HCT116 (cell line): ENCODE measurements around the gene PDE7B. TPM values are rescaled to one million over a fixed set of nuclear protein-coding genes. Genes with fewer than 3 reads are reported as not detected.

ENCODE experiments used
- ATAC-seq: fragments of 200-7000 bp; cut with Tn5 transposase; 2 replicates; pipeline ENCODE4 v1.9.1; 2020; ENCODE audit warnings: mild to moderate bottlenecking, moderate library complexity
- BruUV-seq: library from RNA; stranded (reverse); fragments of 400-500 nt; replicated peaks from 2 replicates; lab custom pipeline; 2021; lab: Mats Ljungman, UMichigan
- CTCF ChIA-PET: fragments of 300-600 bp; sonication (Branson Sonifier 250); formaldehyde crosslinking; loops from one replicate; lab custom pipeline; 2021; ENCODE audit warnings: antibody characterized with exemption; lab: Charles Lee
- POLR2A ChIA-PET: fragments of 300-600, 350-600 bp; sonication (Branson Sonifier 250); formaldehyde crosslinking; loops from one replicate; lab custom pipeline; 2021; ENCODE audit warnings: antibody characterized with exemption; lab: Charles Lee
- RAD21 ChIA-PET, 2 experiments: fragments of 300-600 bp; sonication (Branson Sonifier 250); formaldehyde crosslinking; loops; one replicate each; lab custom pipeline; 2023; ENCODE audit warnings: low total read pairs in 2 of 2; ENCODE audit not compliant: uncharacterized antibody in 2 of 2, unreplicated experiment in 2 of 2, low non-redundant PET in 1 of 2; lab: Charles Lee
- DNase-seq: peaks from one replicate; pipeline ENCODE4 v3.0.0-alpha.2; 2010; ENCODE audit warnings: low read depth, low spot score
- H2AFZ ChIP-seq: fragments of 200-600 bp; shearing (Covaris generic), sonication (generic); 2 replicates; pipeline ENCODE4 v1.6.1; 2017; ENCODE audit warnings: low read depth, mixed run types, mixed read lengths, antibody characterized with exemption, low read length; ENCODE audit not compliant: poor library complexity, severe bottlenecking
- H3K27ac ChIP-seq: 2 replicates; pipeline ENCODE4 v1.5.1; 2012; ENCODE audit warnings: low read depth, low read length
- H3K27me3 ChIP-seq: fragments of 200-600 bp; sonication (generic); 2 replicates; pipeline ENCODE4 v1.6.1; 2016; ENCODE audit warnings: mixed run types, low read length, mixed read lengths; ENCODE audit not compliant: insufficient read depth
- H3K36me3 ChIP-seq, 2 experiments: fragments of 200-500 bp in 1 of 2; fragments of 200-600 bp in 1 of 2; sonication (Bioruptor generic) in 1 of 2; sonication (generic) in 1 of 2; 2 replicates each; pipeline versions ENCODE4 v1.5.1 to v1.6.1; 2014 to 2016; ENCODE audit warnings: low read length in 2 of 2, inconsistent platforms in 1 of 2, mixed read lengths in 1 of 2, mixed run types in 1 of 2; ENCODE audit not compliant: insufficient read depth in 2 of 2, control insufficient read depth in 1 of 2
- H3K4me1 ChIP-seq, 2 experiments: fragments of 200-600 bp in 1 of 2; sonication (generic) in 1 of 2; 2 replicates each; pipeline versions ENCODE4 v1.5.1 to v1.6.1; 2012 to 2017; ENCODE audit warnings: low read length in 2 of 2, inconsistent platforms in 1 of 2, mild to moderate bottlenecking in 1 of 2, mixed read lengths in 1 of 2, mixed run types in 1 of 2, moderate library complexity in 1 of 2; ENCODE audit not compliant: insufficient read depth in 2 of 2, control insufficient read depth in 1 of 2
- H3K4me2 ChIP-seq: fragments of 200-600 bp; sonication (generic); 2 replicates; pipeline ENCODE4 v1.6.1; 2017; ENCODE audit warnings: mixed run types, low read length, mixed read lengths
- H3K4me3 ChIP-seq, 2 experiments: fragments of 200-600 bp in 1 of 2; sonication (generic) in 1 of 2; replicated peaks in 1 of 2; 2 replicates each; pipeline ENCODE4 v1.5.1; 2011 to 2016; ENCODE audit warnings: low read length in 2 of 2, control low read depth in 1 of 2, low read depth in 1 of 2, mild to moderate bottlenecking in 1 of 2, mixed read lengths in 1 of 2, mixed run types in 1 of 2
- H3K79me2 ChIP-seq: fragments of 200-600 bp; sonication (generic); 2 replicates; pipeline ENCODE4 v1.6.1; 2017; ENCODE audit warnings: mild to moderate bottlenecking, mixed run types, low read length, moderate library complexity, mixed read lengths; ENCODE audit not compliant: insufficient read depth
- H3K9ac ChIP-seq: fragments of 200-600 bp; sonication (generic); 2 replicates; pipeline ENCODE4 v1.6.1; 2016; ENCODE audit warnings: low read length, mixed read lengths
- H3K9me2 ChIP-seq: fragments of 200-600 bp; sonication (generic), shearing (Covaris generic); 2 replicates; pipeline ENCODE4 v1.6.1; 2017; ENCODE audit warnings: mixed run types, mild to moderate bottlenecking, moderate library complexity; ENCODE audit not compliant: insufficient read depth
- H3K9me3 ChIP-seq, 2 experiments: fragments of 200-500 bp in 1 of 2; fragments of 200-600 bp in 1 of 2; sonication (Bioruptor generic) in 1 of 2; sonication (generic) in 1 of 2; 2 replicates each; pipeline ENCODE4 v1.6.1; 2014 to 2017; ENCODE audit warnings: low read length in 2 of 2, mixed read lengths in 2 of 2, inconsistent platforms in 1 of 2, low read depth in 1 of 2, mild to moderate bottlenecking in 1 of 2, mixed run types in 1 of 2, moderate library complexity in 1 of 2; ENCODE audit not compliant: control insufficient read depth in 1 of 2, insufficient read depth in 1 of 2
- H4K20me1 ChIP-seq: fragments of 200-600 bp; sonication (generic), shearing (Covaris generic); 2 replicates; pipeline ENCODE4 v1.6.1; 2017; ENCODE audit warnings: mixed run types, mild to moderate bottlenecking, moderate library complexity; ENCODE audit not compliant: insufficient read depth
- CEBPB ChIP-seq: IDR thresholded peaks from 2 replicates; pipeline ENCODE4 v1.6.1; 2012; ENCODE audit warnings: low read depth
- EGR1 ChIP-seq: IDR thresholded peaks from 2 replicates; pipeline ENCODE4 v1.6.1; 2012; ENCODE audit warnings: low read depth
- EZH2phosphoT487 ChIP-seq: fragments of 200-600 bp; IDR thresholded peaks from 2 replicates; pipeline ENCODE4 v1.6.1; 2018; ENCODE audit warnings: antibody characterized with exemption, borderline replicate concordance
- FOSL1 ChIP-seq: IDR thresholded peaks from 2 replicates; pipeline ENCODE4 v1.6.1; 2012; ENCODE audit warnings: low read depth
- POLR2AphosphoS5 ChIP-seq: IDR thresholded peaks from 2 replicates; pipeline ENCODE4 v1.6.1; 2011; ENCODE audit warnings: mild to moderate bottlenecking, low read depth, low read length, moderate library complexity
- TCF7L2 ChIP-seq: IDR thresholded peaks from 2 replicates; pipeline ENCODE4 v1.7.0; 2011; ENCODE audit warnings: borderline replicate concordance, inconsistent platforms; ENCODE audit not compliant: insufficient read depth, insufficient read length; ENCODE audit errors: extremely low read depth
- intact Hi-C: fragments of 100-400 bp; cut with micrococcal nuclease; formaldehyde crosslinking; loops from 2 replicates; pipeline ENCODE4 v1.10.0; 2022
- total RNA-seq: library from RNA; stranded (reverse); gene quantifications from one replicate; pipeline ENCODE4 v1.2.1, GENCODE V29; 2021; ENCODE audit not compliant: unreplicated experiment
- TF ChIP-seq, protein P1 (sequence below): IDR thresholded peaks from 2 replicates; pipeline ENCODE4 v1.6.1; 2012
- TF ChIP-seq, protein P2 (sequence below): IDR thresholded peaks from 2 replicates; pipeline ENCODE4 v1.6.1; 2011; ENCODE audit warnings: mild to moderate bottlenecking, low read length, moderate library complexity; ENCODE audit not compliant: insufficient replicate concordance; ENCODE audit errors: extremely low read depth

PDE7B gene
- total RNA-seq, 1 experiment from 2014 or later = 0.61 TPM

GRCh38 chr6:135922746-135923145 is 71.2 kb downstream of the PDE7B start:
- Histone ChIP-seq H3K4me2 (peak overlapping the region; percentile 29; the same call in 1 of the 2 replicates), H3K9ac (no peak overlapping the region), H3K36me3 (no peaks in the 10 kb centered on the region), H3K79me2 (no peaks in the 10 kb centered on the region), H4K20me1 (no peaks in the 10 kb centered on the region), H3K27ac (no peak overlapping the region), H3K4me1 (peaks cover 8 to 11% of the 10 kb centered on the region in 2 experiments), H3K4me3 (no peak overlapping the region), H3K9me2 (no peaks in the 10 kb centered on the region), H3K9me3 (no peaks in the 10 kb centered on the region), H3K27me3 (no peaks in the 10 kb centered on the region), H2AFZ (no peak overlapping the region)
- no TSS peak for BruUV-seq
- TF ChIP-seq, protein P1, sequence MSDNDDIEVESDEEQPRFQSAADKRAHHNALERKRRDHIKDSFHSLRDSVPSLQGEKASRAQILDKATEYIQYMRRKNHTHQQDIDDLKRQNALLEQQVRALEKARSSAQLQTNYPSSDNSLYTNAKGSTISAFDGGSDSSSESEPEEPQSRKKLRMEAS = no peak
- TF ChIP-seq, protein P2, sequence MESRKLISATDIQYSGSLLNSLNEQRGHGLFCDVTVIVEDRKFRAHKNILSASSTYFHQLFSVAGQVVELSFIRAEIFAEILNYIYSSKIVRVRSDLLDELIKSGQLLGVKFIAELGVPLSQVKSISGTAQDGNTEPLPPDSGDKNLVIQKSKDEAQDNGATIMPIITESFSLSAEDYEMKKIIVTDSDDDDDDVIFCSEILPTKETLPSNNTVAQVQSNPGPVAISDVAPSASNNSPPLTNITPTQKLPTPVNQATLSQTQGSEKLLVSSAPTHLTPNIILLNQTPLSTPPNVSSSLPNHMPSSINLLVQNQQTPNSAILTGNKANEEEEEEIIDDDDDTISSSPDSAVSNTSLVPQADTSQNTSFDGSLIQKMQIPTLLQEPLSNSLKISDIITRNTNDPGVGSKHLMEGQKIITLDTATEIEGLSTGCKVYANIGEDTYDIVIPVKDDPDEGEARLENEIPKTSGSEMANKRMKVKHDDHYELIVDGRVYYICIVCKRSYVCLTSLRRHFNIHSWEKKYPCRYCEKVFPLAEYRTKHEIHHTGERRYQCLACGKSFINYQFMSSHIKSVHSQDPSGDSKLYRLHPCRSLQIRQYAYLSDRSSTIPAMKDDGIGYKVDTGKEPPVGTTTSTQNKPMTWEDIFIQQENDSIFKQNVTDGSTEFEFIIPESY = no peak
- TF ChIP-seq CEBPB = no peak
- no peak for TF ChIP-seq FOSL1
- ChIA-PET CTCF (interaction anchor here (3.0 kb wide), 1 partner anchor 13 kb away, joined by 15 read pairs; no protein-coding TSS in a partner anchor), RAD21 (no interaction called here), POLR2A (no interaction called here)
- no peak for ATAC-seq
- intact Hi-C loops = loop anchor here (5.0 to 10.0 kb wide), 2 partner anchors 305 to 468 kb away; no protein-coding TSS in a partner anchor
- DNase-seq = no peak

- Histone ChIP-seq H3K4me2 (peak overlapping the region; percentile 4; the same call in 1 of the 2 replicates), H4K20me1 (no peaks in the 10 kb centered on the region), H3K36me3 (no peaks in the 10 kb centered on the region), H2AFZ (no peak overlapping the region), H3K4me1 (peaks cover 0 to 11% of the 10 kb centered on the region in 2 experiments; a peak in 1 of 4 replicates), H3K9ac (no peak overlapping the region), H3K27ac (no peak overlapping the region), H3K9me2 (no peaks in the 10 kb centered on the region), H3K79me2 (no peaks in the 10 kb centered on the region), H3K4me3 (no peak overlapping the region), H3K27me3 (no peaks in the 10 kb centered on the region), H3K9me3 (no peaks in the 10 kb centered on the region)
- BruUV-seq = no TSS peak
- ChIA-PET RAD21 (no interaction called here), POLR2A (no interaction called here), CTCF (no interaction called here)
- intact Hi-C loops = no loop called here
- DNase-seq (no peak), ATAC-seq (peak; percentile 20; the same call in 1 of the 2 replicates)
- TF ChIP-seq TCF7L2 (no peak), POLR2AphosphoS5 (no peak), EZH2phosphoT487 (no peak), EGR1 (no peak)
Measured at GRCh38 chr6:135932651-135933050, 81.2 kb downstream of the PDE7B start.
